IPS DF 6.9 (cell line): ENCODE data around the gene OVAAL.

Experiments
- DNase-seq: peaks from one replicate; pipeline ENCODE4 v3.0.0-alpha.2; 2013; ENCODE audit warnings: low read depth, low spot score
- H3K27ac ChIP-seq: one replicate; pipeline ENCODE4 v1.5.1; 2013; ENCODE audit warnings: low read length, control low read depth
- H3K27me3 ChIP-seq: 2 replicates; pipeline ENCODE4 v1.6.1; 2013; ENCODE audit warnings: mild to moderate bottlenecking, low read length; ENCODE audit not compliant: control insufficient read depth, insufficient read depth
- H3K36me3 ChIP-seq: 2 replicates; pipeline ENCODE4 v1.6.1; 2013; ENCODE audit warnings: low read length; ENCODE audit not compliant: control insufficient read depth, insufficient read depth
- H3K4me1 ChIP-seq: 2 replicates; pipeline ENCODE4 v1.6.1; 2013; ENCODE audit warnings: low read length; ENCODE audit not compliant: control insufficient read depth, insufficient read depth
- H3K4me3 ChIP-seq: 2 replicates; pipeline ENCODE4 v1.5.1; 2013; ENCODE audit warnings: mild to moderate bottlenecking, low read length
- H3K9me3 ChIP-seq: 2 replicates; pipeline ENCODE4 v1.6.1; 2013; ENCODE audit warnings: low read length, inconsistent platforms; ENCODE audit not compliant: control insufficient read depth, insufficient read depth
- WGBS: extraction: QIAGEN DNeasy Blood & Tissue Kit; methylation state at CpG from one replicate; pipeline ENCODE4 v1.1.7; 2013; ENCODE audit warnings: mixed read lengths, missing lambda C conversion rate; ENCODE audit not compliant: insufficient read length, insufficient coverage; 5-methylcytosine and 5-hydroxymethylcytosine counted together

The OVAAL gene

GRCh38 chr1:180588121-180588520 is 29.4 kb downstream of the OVAAL start:
- Histone ChIP-seq H3K27ac (no peak overlapping the region), H3K36me3 (no peaks in the 10 kb centered on the region), H3K4me3 (no peak overlapping the region), H3K4me1 (no peaks in the 10 kb centered on the region), H3K9me3 (no peaks in the 10 kb centered on the region), H3K27me3 (no peaks in the 10 kb centered on the region)
- WGBS, result no CpG with 5 or more reads among the region's 2 CpGs
- no peak for DNase-seq

- Histone ChIP-seq H3K4me3 (no peak overlapping the region), H3K9me3 (no peaks in the 10 kb centered on the region), H3K27ac (no peak overlapping the region), H3K4me1 (no peaks in the 10 kb centered on the region), H3K36me3 (no peaks in the 10 kb centered on the region), H3K27me3 (no peaks in the 10 kb centered on the region)
- WGBS, result no CpG with 5 or more reads among the region's 2 CpGs
- DNase-seq, result no peak
These were observed 32.1 kb downstream of the OVAAL start for GRCh38 chr1:180590889-180591288.

GRCh38 chr1:180593382-180593781 is 34.6 kb downstream of the OVAAL start:
- no CpG with 5 or more reads among the region's 3 CpGs for WGBS
- H3K36me3 ChIP-seq, result no peaks in the 10 kb centered on the region
- H3K27me3 ChIP-seq, result no peaks in the 10 kb centered on the region
- no peaks in the 10 kb centered on the region for H3K9me3 ChIP-seq
- no peak overlapping the region for H3K27ac ChIP-seq
- no peaks in the 10 kb centered on the region for H3K4me1 ChIP-seq
- no peak for DNase-seq
- no peak overlapping the region for H3K4me3 ChIP-seq

- no peak for DNase-seq
- no peaks in the 10 kb centered on the region for H3K27me3 ChIP-seq
- H3K36me3 ChIP-seq, result no peaks in the 10 kb centered on the region
- no peaks in the 10 kb centered on the region for H3K4me1 ChIP-seq
- no peak overlapping the region for H3K4me3 ChIP-seq
- no peaks in the 10 kb centered on the region for H3K9me3 ChIP-seq
- no CpG with 5 or more reads among the region's 6 CpGs for WGBS
- H3K27ac ChIP-seq, result no peak overlapping the region
These were observed 36.0 kb downstream of the OVAAL start for GRCh38 chr1:180594723-180595122.

- Histone ChIP-seq H3K27ac (no peak overlapping the region), H3K27me3 (no peaks in the 10 kb centered on the region), H3K4me1 (no peaks in the 10 kb centered on the region), H3K4me3 (no peak overlapping the region), H3K36me3 (no peaks in the 10 kb centered on the region), H3K9me3 (no peaks in the 10 kb centered on the region)
- no CpG with 5 or more reads among the region's 2 CpGs for WGBS
- DNase-seq, result no peak
These were observed 37.2 kb downstream of the OVAAL start for GRCh38 chr1:180595966-180596365.

GRCh38 chr1:180597520-180597919 is 38.8 kb downstream of the OVAAL start:
- no peak for DNase-seq
- no peaks in the 10 kb centered on the region for H3K27me3 ChIP-seq
- no peak overlapping the region for H3K27ac ChIP-seq
- H3K4me1 ChIP-seq, result no peaks in the 10 kb centered on the region
- H3K4me3 ChIP-seq, result no peak overlapping the region
- H3K36me3 ChIP-seq, result no peaks in the 10 kb centered on the region
- no peaks in the 10 kb centered on the region for H3K9me3 ChIP-seq

GRCh38 chr1:180598333-180598974 is 39.7 kb downstream of the OVAAL start:
- Histone ChIP-seq H3K4me1 (no peaks in the 10 kb centered on the region), H3K9me3 (no peaks in the 10 kb centered on the region), H3K4me3 (no peak overlapping the region), H3K36me3 (no peaks in the 10 kb centered on the region), H3K27me3 (no peaks in the 10 kb centered on the region), H3K27ac (no peak overlapping the region)
- no CpG with 5 or more reads among the region's 6 CpGs for WGBS
- DNase-seq, result no peak

GRCh38 chr1:180600343-180600742 is 41.6 kb downstream of the OVAAL start:
- no peak overlapping the region for H3K4me3 ChIP-seq
- no CpG with 5 or more reads among the region's 1 CpG for WGBS
- no peaks in the 10 kb centered on the region for H3K27me3 ChIP-seq
- H3K4me1 ChIP-seq, result no peaks in the 10 kb centered on the region
- H3K36me3 ChIP-seq, result no peaks in the 10 kb centered on the region
- no peak overlapping the region for H3K27ac ChIP-seq
- H3K9me3 ChIP-seq, result no peaks in the 10 kb centered on the region
- DNase-seq, result no peak

GRCh38 chr1:180601512-180601911 is 42.7 kb downstream of the OVAAL start:
- no peaks in the 10 kb centered on the region for H3K27me3 ChIP-seq
- H3K36me3 ChIP-seq, result no peaks in the 10 kb centered on the region
- no peak overlapping the region for H3K4me3 ChIP-seq
- no peak overlapping the region for H3K27ac ChIP-seq
- no CpG with 5 or more reads among the region's 1 CpG for WGBS
- DNase-seq, result no peak
- no peaks in the 10 kb centered on the region for H3K9me3 ChIP-seq
- H3K4me1 ChIP-seq, result no peaks in the 10 kb centered on the region

GRCh38 chr1:180603223-180603849 is 44.6 kb downstream of the OVAAL start:
- no peaks in the 10 kb centered on the region for H3K27me3 ChIP-seq
- H3K9me3 ChIP-seq, result no peaks in the 10 kb centered on the region
- H3K36me3 ChIP-seq, result no peaks in the 10 kb centered on the region
- DNase-seq, result no peak
- no peak overlapping the region for H3K27ac ChIP-seq
- H3K4me3 ChIP-seq, result no peak overlapping the region
- H3K4me1 ChIP-seq, result no peaks in the 10 kb centered on the region
- no CpG with 5 or more reads among the region's 6 CpGs for WGBS

- Histone ChIP-seq H3K4me1 (no peaks in the 10 kb centered on the region), H3K9me3 (no peaks in the 10 kb centered on the region), H3K27ac (no peak overlapping the region), H3K4me3 (no peak overlapping the region), H3K36me3 (no peaks in the 10 kb centered on the region), H3K27me3 (no peaks in the 10 kb centered on the region)
- DNase-seq, result no peak
- WGBS, result no CpG with 5 or more reads among the region's 2 CpGs
These were observed 45.1 kb downstream of the OVAAL start for GRCh38 chr1:180603850-180604226.
